Measurements from ENCODE around the gene MREG.
A peak's percentile ranks its signal among the peaks of the same experiment; 100 is the strongest.

The MREG gene

DNA sequence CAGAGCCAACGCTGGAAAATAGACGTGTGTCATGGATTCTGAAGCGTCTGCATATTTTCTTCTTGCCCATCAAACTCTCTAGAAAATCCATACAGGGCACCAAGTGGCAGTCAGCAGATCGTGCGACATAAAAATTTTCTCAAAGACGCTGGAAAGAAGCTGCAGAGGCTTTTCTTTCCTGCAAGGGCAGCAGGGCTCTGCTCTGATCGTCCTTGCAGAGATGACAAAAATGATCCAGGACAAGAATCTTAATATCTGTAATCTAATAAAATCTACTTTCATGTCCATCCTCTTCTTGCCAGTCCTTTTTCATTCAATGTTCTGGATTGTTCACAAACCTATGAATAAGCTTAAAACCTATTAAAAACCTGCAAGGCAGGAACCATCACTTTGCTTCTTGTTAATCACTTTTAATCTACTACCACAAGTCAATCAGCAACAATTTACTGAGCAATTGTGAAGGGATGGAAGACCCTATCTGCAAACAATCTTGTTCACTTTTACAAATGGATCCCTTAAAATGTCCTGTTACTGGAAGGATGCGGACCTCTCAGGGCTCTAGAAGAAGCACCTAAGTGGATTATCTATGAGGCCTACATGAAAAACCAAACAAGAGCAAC is 93.6 kb downstream of the MREG start:
- H3K27me3 Mint-ChIP-seq (ENCODE audit: low read depth, poor library complexity): peaks cover 8% of the 10 kb centered on the region
- H3K9me3 Mint-ChIP-seq: peaks cover 19% of the 10 kb centered on the region
- no peak for DNase-seq
- no peak overlapping the region for H3K27ac Mint-ChIP-seq
- TF ChIP-seq CTCF (IDR thresholded peaks at IDR 0.05): no peak
- peaks cover 48% of the 10 kb centered on the region for H3K4me1 Mint-ChIP-seq
- no peak overlapping the region for H3K4me3 Mint-ChIP-seq
- H3K36me3 Mint-ChIP-seq (ENCODE audit: low read depth): peaks cover 5% of the 10 kb centered on the region

DNA sequence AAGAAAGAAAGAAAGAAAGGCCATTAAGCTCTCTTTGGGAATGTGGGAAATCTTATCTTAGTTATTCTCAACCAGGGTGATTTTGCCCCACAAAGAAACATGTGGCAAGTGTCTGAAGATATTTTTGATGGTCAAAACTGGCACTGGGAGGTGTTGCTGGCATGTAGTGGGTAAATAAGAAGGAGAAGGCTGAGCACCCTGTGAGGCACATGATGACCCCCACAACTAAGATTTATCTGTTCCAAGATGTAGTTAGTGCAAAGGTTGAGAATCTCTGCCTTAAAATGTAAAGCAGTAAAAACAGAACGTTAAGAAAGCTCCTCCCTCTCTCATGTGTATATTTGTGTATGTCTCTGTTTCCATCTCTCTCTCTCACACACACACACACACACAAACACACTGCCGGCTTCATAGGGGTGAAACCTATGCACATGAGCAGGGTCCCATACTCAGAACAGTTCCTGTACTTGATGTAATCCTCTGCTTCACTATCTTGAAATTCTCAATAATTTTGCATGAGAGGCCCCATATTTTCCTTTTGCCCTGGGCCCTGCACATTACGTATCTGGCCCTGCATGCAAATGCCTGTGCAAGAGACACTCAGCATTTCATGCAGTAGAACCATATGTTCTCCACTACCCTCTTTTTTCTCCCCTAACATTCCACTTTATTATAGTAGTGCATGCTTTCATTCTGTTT is 94.3 kb downstream of the MREG start:
- Mint-ChIP-seq H3K4me1 (peaks cover 48% of the 10 kb centered on the region), H3K27me3 (ENCODE audit: low read depth, poor library complexity) (peaks cover 8% of the 10 kb centered on the region), H3K9me3 (peaks cover 19% of the 10 kb centered on the region), H3K4me3 (peak overlapping the region; percentile 42), H3K36me3 (ENCODE audit: low read depth) (peaks cover 5% of the 10 kb centered on the region), H3K27ac (peak overlapping the region; percentile 55)
- no peak for TF ChIP-seq CTCF (IDR thresholded peaks at IDR 0.05)
- no peak for DNase-seq

GRCh38 chr2:215917953-215918620 is 95.3 kb downstream of the MREG start:
- H3K36me3 Mint-ChIP-seq (ENCODE audit: low read depth): peaks cover 5% of the 10 kb centered on the region
- peaks cover 19% of the 10 kb centered on the region for H3K9me3 Mint-ChIP-seq
- no peak for DNase-seq
- peaks cover 48% of the 10 kb centered on the region for H3K4me1 Mint-ChIP-seq
- peak overlapping the region; percentile 68 for H3K27ac Mint-ChIP-seq
- TF ChIP-seq CTCF (IDR thresholded peaks at IDR 0.05): no peak
- H3K4me3 Mint-ChIP-seq: peak overlapping the region; percentile 29
- peaks cover 3% of the 10 kb centered on the region for H3K27me3 Mint-ChIP-seq (ENCODE audit: low read depth, poor library complexity)

- Mint-ChIP-seq H3K4me3 (no peak overlapping the region), H3K4me1 (peaks cover 38% of the 10 kb centered on the region), H3K9me3 (peaks cover 34% of the 10 kb centered on the region), H3K27me3 (ENCODE audit: low read depth, poor library complexity) (no peaks in the 10 kb centered on the region), H3K27ac (peak overlapping the region; percentile 14), H3K36me3 (ENCODE audit: low read depth) (peaks cover 5% of the 10 kb centered on the region)
- DNase-seq: no peak
- TF ChIP-seq CTCF (IDR thresholded peaks at IDR 0.05): no peak
These were observed 97.9 kb downstream of the MREG start for GRCh38 chr2:215915441-215915840.

DNA sequence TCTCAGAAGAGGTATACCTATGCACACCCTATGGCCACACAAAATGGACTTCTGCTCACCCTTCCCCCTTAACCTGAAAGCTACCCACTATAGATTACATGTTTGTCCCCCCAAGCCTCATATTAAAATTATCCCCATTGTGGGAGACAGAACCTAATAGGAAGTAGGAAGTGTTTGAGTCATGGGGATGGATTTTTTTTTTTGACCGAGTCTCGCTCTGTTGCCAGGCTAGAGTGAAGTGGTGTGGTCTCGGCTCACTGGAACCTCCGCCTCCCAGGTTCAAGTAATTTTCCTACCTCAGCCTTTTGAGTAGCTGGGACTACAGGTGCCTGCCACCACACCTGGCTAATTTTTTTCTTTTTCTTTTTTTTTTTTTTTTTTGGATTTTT is 98.6 kb downstream of the MREG start:
- Mint-ChIP-seq H3K27me3 (ENCODE audit: low read depth, poor library complexity) (no peaks in the 10 kb centered on the region), H3K27ac (no peak overlapping the region), H3K9me3 (peaks cover 39% of the 10 kb centered on the region), H3K4me3 (no peak overlapping the region), H3K4me1 (peaks cover 31% of the 10 kb centered on the region), H3K36me3 (ENCODE audit: low read depth) (peaks cover 7% of the 10 kb centered on the region)
- DNase-seq: no peak
- TF ChIP-seq CTCF (IDR thresholded peaks at IDR 0.05): no peak

Measured in nephron progenitor cell (in vitro differentiated cells).